Measurements from ENCODE around the gene NRG2. TPM values are rescaled to one million over a fixed set of nuclear protein-coding genes. Genes with fewer than 3 reads are reported as not detected.

NRG2 gene
- total RNA-seq, 1 experiment from 2014 or later = 2.8 TPM

DNA sequence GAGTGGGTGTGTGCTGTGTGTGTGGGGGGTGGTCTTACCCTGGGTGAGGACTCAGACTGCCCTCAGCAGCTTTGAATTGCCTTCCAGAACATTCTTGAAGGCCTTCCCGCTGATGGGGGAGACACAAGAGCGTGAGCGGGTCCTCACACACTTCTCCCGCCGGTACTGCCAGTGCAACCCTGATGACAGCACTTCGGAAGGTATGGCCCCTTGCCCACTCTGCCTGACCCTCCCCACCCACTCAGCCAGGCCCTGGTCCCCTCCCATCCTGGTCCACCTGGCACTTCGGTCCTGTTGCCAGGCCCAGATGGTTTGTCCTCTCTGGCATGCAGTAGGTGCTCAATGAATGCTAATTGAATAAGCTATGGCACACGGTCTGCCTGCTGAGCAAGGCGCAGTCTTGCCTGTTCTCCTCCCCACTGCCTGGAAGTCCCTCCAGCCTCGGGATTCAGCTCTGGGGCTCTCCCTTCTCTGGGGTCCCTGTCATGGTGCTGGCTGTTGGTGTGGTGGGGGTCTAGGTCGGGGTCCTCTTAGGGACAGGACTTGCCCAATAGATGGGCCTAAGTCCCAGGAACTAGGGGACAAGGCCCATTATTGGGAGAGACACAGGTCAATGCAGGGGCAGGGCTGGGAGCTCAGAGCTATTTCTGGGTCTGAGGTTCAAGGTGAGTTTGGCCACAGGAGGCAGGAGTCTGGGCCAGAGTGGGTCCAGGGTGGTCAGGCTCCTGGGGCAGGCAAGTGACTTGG lies 221.1 kb downstream of the NRG2 start:
- no peak overlapping the region for H3K4me3 ChIP-seq
- DNase-seq = no peak

DNA sequence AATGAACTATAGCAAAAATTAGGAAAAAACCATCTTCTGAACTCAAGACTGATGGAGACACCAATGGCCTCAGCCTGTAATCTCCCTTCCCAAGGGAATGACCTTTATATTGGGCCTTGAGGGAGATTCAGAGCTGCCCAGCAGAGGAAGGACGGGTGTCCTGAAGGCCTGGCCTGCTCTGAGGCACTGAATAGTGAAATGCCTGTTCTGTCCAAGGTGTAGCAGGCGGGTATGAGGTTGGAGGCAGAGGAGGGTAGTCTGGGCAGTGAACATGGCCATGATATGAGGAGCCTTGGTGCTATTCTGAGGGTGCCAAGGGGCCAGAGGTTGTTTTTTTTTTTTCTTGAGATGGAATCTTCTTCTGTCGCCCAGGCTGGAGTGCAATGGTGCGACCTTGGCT lies 222.5 kb downstream of the NRG2 start:
- no peak overlapping the region for H3K4me3 ChIP-seq
- peaks cover 7% of the 10 kb centered on the region; the same call in 1 of the 2 replicates for H3K9me3 ChIP-seq
- H3K27me3 ChIP-seq = no peaks in the 10 kb centered on the region
- no peaks in the 10 kb centered on the region for H3K36me3 ChIP-seq
- DNase-seq = no peak

More for the DNA sequence above, 221.1 kb downstream of the NRG2 start:
- no peaks in the 10 kb centered on the region for H3K27me3 ChIP-seq
- peaks cover 7% of the 10 kb centered on the region; the same call in 1 of the 2 replicates for H3K9me3 ChIP-seq
- no peaks in the 10 kb centered on the region for H3K36me3 ChIP-seq

DNA sequence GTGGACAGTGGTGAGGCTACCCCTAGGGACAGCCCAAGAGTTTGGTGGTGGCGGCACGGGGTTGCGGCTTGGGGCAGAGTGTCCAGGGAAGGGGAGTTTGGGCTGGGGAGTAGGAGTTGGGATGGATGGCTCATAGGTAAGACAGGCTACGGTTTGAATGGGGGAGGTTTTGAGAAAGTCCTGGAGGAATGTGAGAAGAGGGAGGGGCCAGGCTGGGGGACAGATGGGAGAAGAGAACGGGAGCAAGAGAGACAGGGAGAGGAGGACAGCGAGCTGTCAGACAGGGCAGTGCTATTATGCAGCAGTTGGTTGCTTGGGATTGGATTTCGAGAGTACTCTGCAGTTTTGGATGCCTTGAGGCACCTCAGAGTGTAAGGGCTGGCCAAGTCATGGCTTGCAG lies 223.0 kb downstream of the NRG2 start:
- no peak for DNase-seq
- Histone ChIP-seq H3K4me3 (no peak overlapping the region), H3K27me3 (no peaks in the 10 kb centered on the region), H3K9me3 (peaks cover 7% of the 10 kb centered on the region; the same call in 1 of the 2 replicates), H3K36me3 (no peaks in the 10 kb centered on the region)

DNA sequence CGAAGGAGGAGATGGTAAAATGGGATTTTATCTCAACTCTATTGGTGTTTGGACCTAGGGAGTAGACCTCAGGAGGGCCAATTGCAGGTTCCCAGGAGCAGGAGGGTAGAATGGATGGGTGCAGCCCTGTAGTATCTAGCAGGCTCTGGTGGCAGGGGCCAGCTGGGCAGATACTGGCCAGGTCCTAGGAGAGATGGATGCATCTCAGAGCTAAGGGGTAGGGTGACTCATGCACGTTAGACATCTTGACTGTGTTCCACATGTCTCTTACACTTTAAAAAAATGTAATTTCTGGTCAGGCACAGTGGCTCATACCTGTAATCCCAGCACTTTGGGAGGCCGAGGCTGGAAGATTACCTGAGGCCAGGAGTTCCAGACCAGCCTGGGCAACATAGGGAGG lies 225.1 kb downstream of the NRG2 start:
- peaks cover 7% of the 10 kb centered on the region; the same call in 1 of the 2 replicates for H3K9me3 ChIP-seq
- no peak overlapping the region for H3K4me3 ChIP-seq
- H3K27me3 ChIP-seq = no peaks in the 10 kb centered on the region
- DNase-seq = no peak
- H3K36me3 ChIP-seq = no peaks in the 10 kb centered on the region

DNA sequence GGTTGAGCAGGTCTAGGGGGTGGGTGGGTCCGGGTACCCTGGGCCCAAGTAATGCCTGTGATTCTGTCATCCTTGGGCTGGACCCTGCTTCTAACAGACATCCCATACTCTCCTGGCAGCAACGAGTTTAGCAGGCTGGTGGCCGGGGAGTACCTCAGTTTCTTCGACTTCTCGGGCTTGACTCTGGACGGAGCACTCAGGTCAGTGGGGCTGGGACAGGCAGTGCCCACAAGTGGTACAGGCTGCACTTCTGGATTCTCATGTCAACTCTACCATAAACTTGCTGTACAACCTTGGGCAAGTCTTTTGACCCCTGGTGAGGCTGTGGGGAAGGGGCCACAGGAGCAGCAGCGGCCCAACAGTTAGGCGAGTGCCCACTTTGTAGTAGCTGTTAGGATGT lies 225.7 kb downstream of the NRG2 start:
- Histone ChIP-seq H3K4me3 (no peak overlapping the region), H3K36me3 (no peaks in the 10 kb centered on the region), H3K9me3 (peaks cover 7% of the 10 kb centered on the region; the same call in 1 of the 2 replicates), H3K27me3 (no peaks in the 10 kb centered on the region)
- DNase-seq = no peak

DNA sequence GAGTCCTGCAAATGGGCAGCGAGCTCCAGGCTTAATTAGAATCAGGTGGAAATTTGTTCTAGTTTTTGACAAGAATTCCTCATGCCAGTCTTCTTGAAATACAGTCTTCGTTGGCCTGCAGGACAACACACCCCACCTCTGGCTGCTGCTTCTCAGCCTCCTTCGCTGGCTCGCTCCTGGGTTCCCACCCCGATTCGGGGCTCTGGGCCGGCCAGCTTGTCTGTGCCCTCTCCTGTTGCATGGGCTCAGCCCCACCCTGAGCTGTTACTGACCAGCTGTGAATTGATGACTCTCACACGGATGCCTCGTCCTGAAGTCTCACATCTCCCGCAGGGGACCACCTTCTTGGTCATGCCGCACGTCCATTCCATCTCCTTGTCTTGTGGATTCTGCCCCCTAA lies 226.5 kb downstream of the NRG2 start:
- Histone ChIP-seq H3K9me3 (peaks cover 7% of the 10 kb centered on the region; the same call in 1 of the 2 replicates), H3K36me3 (no peaks in the 10 kb centered on the region)
- no peak for DNase-seq

DNA sequence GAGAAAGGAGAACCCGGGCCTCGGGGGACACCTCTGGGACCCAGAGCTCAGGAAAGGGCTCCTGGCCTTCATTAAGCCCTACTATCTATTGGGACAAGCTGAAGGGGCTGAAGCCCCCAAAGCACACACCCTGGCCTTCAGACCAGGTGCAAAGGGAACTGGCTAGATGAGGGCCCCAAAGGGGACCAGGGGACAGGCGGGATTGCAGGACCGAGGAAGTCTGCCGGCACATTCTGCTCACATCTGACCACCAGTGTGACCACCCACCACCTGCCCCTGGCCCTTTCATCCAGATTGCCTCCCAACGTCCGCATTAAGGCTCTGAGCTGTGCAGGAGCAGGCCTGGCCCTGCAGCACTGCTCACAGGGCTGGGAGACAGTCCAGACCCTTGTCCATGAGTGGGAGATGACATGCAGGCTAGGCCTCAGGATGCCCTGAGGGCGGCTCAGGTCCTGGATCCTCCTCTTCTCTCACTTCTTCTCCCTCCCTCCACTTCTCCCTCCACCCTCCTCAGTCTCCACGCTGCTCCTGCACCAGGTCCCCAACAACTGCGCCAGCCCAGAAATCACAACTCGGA lies 228.3 kb downstream of the NRG2 start:
- Histone ChIP-seq H3K4me3 (no peak overlapping the region), H3K36me3 (no peaks in the 10 kb centered on the region), H3K27me3 (no peaks in the 10 kb centered on the region; the same call in 1 of the 2 replicates), H3K9me3 (peaks cover 7% of the 10 kb centered on the region; the same call in 1 of the 2 replicates)
- no peak for DNase-seq

More for the DNA sequence above, 226.5 kb downstream of the NRG2 start:
- Histone ChIP-seq H3K4me3 (no peak overlapping the region), H3K27me3 (no peaks in the 10 kb centered on the region)

DNA sequence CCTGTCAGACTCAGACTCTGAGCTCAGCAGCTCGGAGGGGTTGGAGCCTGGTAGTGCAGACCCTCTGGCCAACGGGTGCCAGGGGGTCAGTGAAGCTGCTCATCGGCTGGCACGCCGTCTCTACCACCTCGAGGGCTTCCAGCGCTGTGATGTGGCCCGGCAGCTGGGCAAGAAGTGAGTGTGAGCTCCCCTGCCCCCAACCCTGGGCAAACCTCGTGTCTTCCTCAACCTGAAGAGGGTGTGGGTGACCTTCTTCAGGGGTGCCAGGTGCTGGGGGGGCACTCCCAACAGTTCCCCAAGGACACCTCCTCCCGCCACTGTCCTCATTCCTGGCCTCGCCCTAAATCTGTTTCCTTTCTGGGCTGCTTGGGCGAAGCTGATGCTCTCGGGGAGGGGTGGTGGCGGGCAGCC lies 228.9 kb downstream of the NRG2 start:
- H3K4me3 ChIP-seq = no peak overlapping the region
- H3K9me3 ChIP-seq = peaks cover 6% of the 10 kb centered on the region; the same call in 1 of the 2 replicates
- no peaks in the 10 kb centered on the region for H3K36me3 ChIP-seq
- no peak for DNase-seq
- no peaks in the 10 kb centered on the region; the same call in 1 of the 2 replicates for H3K27me3 ChIP-seq

DNA sequence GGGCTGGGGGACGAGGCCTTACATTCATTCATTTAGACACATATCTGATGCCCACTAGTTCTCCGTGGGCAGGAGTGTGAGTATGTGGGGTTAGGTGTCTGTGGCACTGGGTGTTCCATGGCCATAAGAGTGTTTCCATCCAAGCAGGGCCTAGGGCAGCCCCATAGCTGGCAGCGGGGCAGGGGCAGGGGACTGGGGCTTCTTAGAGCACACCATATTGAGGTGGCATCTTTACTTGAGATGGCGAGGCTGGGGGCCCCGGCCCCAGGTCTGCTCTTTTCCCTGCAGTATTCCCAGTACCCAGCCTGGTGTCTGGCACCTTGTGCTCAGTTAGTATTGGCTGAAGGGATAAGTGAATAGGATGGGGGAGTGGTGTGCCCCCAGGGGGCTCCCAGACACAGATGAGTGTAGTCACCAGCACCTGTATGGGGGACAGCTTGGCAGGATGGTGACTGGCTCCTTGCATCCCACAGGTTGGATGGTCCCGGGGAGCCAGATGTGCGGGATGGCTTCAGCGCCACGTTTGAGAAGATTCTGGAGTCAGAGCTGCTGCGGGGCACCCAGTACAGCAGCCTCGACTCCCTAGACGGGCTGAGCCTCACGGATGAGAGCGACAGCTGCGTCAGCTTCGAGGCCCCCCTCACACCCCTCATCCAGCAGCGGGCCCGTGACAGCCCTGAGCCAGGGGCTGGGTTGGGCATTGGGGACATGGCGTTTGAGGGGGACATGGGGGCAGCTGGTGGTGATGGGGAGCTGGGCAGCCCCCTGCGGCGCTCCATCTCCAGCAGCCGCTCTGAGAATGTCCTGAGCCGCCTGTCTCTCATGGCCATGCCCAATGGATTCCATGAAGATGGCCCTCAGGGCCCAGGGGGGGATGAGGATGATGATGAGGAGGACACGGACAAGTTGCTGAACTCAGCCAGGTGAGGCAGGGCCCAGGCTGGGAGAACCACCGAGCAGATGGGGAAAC lies 230.0 kb downstream of the NRG2 start:
- Histone ChIP-seq H3K27me3 (no peaks in the 10 kb centered on the region; the same call in 1 of the 2 replicates), H3K36me3 (no peaks in the 10 kb centered on the region), H3K9me3 (no peaks in the 10 kb centered on the region), H3K4me3 (no peak overlapping the region)
- no peak for DNase-seq

DNA sequence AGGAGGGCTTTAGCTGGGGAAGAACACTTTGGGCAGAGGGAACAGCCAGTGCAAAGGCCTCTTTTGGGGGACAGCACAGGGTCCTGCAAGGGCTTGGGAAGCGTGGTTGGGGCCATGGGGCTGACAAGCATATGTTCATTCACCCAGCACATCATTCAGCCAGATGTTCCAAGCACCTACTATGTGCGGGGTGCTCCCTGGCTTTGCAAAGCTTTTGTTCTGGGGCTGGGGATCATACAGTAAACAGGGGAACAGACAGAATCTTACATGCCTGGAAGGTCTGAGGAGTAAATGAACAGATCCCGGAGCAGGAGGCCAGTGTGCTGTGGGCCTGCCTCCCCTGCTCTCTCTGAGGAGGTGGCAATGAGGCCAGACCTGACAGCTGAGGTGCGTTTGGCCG lies 230.8 kb downstream of the NRG2 start:
- H3K27me3 ChIP-seq = no peaks in the 10 kb centered on the region; the same call in 1 of the 2 replicates
- DNase-seq = no peak
- H3K9me3 ChIP-seq = no peaks in the 10 kb centered on the region
- no peak overlapping the region for H3K4me3 ChIP-seq
- no peaks in the 10 kb centered on the region for H3K36me3 ChIP-seq

DNA sequence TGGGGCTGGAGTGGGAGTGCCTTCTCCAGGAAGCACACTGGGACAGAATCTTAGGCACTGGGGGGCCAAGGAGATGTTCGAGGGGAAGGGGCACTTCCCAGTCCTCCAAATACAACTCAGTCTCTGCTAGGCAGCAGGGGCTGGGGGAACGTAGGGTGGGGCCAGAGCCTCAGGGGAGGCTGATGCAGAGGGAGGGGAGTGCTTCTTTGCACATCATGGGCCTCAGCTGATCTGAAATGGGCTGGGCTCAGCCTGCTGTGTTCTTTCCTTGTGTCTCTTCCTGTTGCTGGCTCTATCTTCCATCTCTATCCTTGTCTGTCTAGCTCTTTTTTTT lies 231.9 kb downstream of the NRG2 start:
- DNase-seq = no peak
- no peaks in the 10 kb centered on the region for H3K36me3 ChIP-seq
- H3K27me3 ChIP-seq = no peaks in the 10 kb centered on the region; the same call in 1 of the 2 replicates

DNA sequence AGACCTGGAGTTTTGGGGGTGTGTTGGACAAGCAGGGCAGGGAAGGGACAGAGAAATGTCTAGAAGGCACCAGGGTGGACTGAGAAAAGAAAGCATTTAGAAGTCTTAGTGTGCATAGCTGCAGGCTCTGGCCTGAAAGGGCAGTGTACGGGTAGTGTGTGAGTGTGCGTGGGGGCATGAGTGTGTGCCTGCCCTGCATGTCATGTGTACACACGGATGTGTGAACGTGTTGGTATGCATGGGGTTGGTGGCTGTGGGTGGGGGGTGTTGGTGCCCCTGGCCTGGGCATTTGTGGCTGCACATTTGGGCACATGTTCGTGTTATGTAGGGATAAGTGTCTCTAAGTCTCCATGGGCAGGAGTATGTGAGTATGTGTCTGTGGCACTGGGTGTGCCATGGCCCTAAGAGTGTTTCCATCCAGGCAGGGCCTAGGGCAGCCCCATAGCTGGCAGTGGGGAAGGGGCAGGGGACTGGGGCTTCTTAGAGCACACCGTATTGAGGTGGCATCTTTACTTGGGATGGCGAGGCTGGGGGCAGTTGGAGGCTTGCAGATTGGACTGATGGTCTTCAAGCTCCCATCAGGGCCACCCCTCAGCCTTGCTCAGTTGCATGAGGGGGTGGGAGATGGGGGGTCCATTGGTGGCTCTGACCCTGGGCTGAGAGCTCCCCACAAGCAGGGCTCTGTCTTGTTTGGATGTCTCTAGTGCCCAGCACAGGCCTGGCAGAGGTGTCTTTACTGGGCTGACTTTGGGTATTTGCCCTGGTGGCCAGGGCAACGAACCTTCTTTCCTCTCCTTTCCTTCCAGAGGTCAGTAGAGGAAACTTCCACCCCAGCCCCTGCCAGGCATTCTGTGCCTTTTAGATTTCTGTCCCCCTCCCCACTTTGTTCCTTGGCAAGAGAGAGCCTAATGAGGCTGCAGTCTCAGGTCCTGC lies 232.5 kb downstream of the NRG2 start:
- H3K9me3 ChIP-seq = no peaks in the 10 kb centered on the region
- no peaks in the 10 kb centered on the region; the same call in 1 of the 2 replicates for H3K27me3 ChIP-seq
- no peak for DNase-seq
- no peak overlapping the region for H3K4me3 ChIP-seq
- H3K36me3 ChIP-seq = no peaks in the 10 kb centered on the region

More for the DNA sequence above, 231.9 kb downstream of the NRG2 start:
- Histone ChIP-seq H3K4me3 (no peak overlapping the region), H3K9me3 (no peaks in the 10 kb centered on the region)

DNA sequence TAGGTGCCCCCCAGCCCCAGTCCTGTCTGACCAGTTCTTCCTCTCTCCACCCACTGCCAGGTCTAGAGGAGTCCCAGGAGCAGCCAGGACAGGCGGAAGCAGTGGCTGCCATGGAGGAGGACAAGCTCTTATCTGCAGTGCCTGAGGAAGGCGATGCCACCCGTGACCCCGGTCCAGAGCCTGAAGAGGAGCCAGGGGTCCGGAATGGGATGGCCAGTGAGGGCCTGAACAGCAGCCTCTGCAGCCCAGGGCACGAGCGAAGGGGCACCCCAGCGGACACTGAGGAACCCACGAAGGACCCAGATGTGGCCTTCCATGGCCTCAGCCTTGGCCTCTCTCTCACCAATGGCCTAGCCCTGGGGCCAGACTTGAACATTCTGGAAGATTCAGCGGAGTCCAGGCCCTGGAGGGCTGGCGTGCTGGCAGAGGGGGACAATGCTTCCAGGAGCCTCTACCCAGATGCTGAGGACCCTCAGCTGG lies 233.7 kb downstream of the NRG2 start:
- no peak for DNase-seq
- no peaks in the 10 kb centered on the region for H3K36me3 ChIP-seq
- no peaks in the 10 kb centered on the region for H3K9me3 ChIP-seq
- no peaks in the 10 kb centered on the region; the same call in 1 of the 2 replicates for H3K27me3 ChIP-seq
- H3K4me3 ChIP-seq = no peak overlapping the region

DNA sequence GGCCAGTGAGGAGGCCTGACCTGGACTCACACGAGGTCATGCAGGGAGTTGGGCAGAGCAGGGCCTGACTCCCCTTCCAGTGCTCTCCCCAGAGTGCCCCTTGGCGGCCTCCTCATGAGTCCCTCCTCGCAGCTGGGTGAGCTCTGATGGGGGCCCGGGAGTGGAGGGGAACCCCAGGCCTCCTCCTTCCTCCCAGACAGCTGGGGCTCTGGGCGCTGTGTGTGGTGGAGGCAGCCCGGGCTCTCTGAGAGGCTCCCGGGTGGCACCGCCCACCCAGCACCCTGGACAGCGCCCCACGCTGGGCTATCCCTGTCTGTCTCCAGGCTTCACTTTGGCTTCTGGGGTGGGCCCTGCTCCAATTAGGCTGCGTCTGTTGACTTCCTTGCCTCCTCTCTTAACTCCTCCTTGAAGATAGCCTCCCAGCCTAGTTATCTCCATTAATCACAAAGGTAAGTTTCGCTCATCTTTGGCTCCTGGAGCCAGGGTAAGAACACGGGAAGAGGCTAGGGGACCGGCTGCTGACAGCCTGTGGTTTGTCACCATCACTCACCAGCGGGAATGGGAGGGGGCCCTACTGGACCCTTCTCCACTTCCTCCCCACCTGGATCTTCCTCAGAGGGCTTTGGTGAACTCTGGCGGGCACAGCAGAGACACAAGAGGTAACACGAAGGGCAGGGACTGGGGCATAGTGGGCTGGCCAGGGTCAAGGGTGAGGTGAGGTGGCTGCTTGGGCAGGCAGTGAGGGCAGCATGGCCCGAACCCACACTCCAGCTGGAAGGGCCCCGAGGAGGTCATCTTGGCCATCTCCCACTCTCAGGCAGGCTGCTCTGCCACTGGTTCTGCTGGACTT lies 234.4 kb downstream of the NRG2 start:
- no peaks in the 10 kb centered on the region for H3K36me3 ChIP-seq
- no peaks in the 10 kb centered on the region; the same call in 1 of the 2 replicates for H3K27me3 ChIP-seq
- no peak overlapping the region for H3K4me3 ChIP-seq
- H3K9me3 ChIP-seq = no peaks in the 10 kb centered on the region
- peak; percentile 59 for DNase-seq

DNA sequence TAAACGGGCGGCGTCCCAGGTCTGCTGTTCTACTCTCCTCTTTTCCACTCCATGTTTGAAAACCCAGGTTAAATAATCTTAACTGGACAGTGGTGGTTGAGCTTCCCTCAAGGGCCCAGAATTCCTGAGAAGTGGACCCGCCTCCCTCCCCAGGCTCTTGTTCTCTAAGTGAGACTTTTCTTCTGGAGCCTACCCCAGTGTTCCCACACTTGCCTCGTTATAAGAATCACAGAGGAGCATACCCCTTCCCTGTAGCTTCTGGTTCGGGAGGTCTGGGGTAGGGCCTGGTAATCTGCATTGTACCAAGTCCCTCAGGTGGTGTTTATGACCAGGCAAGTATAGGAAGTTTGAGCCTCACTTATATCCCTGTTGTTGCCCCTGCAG lies 235.5 kb downstream of the NRG2 start:
- Histone ChIP-seq H3K27me3 (no peaks in the 10 kb centered on the region; the same call in 1 of the 2 replicates), H3K9me3 (no peaks in the 10 kb centered on the region), H3K36me3 (no peaks in the 10 kb centered on the region), H3K4me3 (no peak overlapping the region)
- DNase-seq = no peak
